K562 (cell line): Measurements from ENCODE around the gene LDLR. TPM values are rescaled to one million over a fixed set of nuclear protein-coding genes. Genes with fewer than 3 reads are reported as not detected.

Experiments used
- HNRNPH1 ChIP-seq: fragments of 200-400 bp; formaldehyde crosslinking; optimal IDR thresholded peaks from 2 replicates; pipeline ENCODE3; 2017; ENCODE audit warnings: low read depth, mild to moderate bottlenecking, low read length, moderate library complexity
- PHTF2 ChIP-seq: fragments of 250-450 bp; sonication (Bioruptor Pico); IDR thresholded peaks from 2 replicates; pipeline ENCODE4 v1.5.0; 2021; ENCODE audit warnings: mild to moderate bottlenecking
- RAD51 ChIP-seq: fragments of 450-650 bp; IDR thresholded peaks from 2 replicates; pipeline ENCODE4 v1.7.1; 2016; ENCODE audit warnings: low read depth, mild to moderate bottlenecking, borderline replicate concordance
- SAP30 ChIP-seq: fragments of 200-600 bp; sonication (generic); IDR thresholded peaks from 2 replicates; pipeline ENCODE4 v1.6.1; 2012; ENCODE audit warnings: borderline replicate concordance, low read depth, mild to moderate bottlenecking, moderate library complexity, low read length, control low read depth, inconsistent platforms; ENCODE audit not compliant: insufficient read depth, poor library complexity, severe bottlenecking
- ZNF707 ChIP-seq: fragments of 250-450 bp; sonication (Bioruptor Pico); conservative IDR thresholded peaks from 2 replicates; pipeline ENCODE4 v1.8.0; 2022; ENCODE audit warnings: inconsistent platforms, mild to moderate bottlenecking, moderate library complexity
- polyA plus RNA-seq, 8 experiments: library from polyadenylated mRNA; depleted of rRNA in 4 of 8; stranded (reverse) in 5 of 8; unstranded in 3 of 8; fragments of >200 nt; fragmentation: Nextera tagmentation in 2 of 8; fragmentation: Illumina TruSeq in 1 of 8; extraction: Ambion mirVana in 2 of 8; extraction: Trizol in 1 of 8; gene quantifications; 2 replicates each; pipeline versions ENCODE4 v1.2.1 to v1.2.3, GENCODE V29; 2011 to 2014; ENCODE audit warnings: inconsistent platforms in 1 of 8, missing spikeins in 1 of 8
- total RNA-seq, 7 experiments: library from RNA; depleted of rRNA in 6 of 7; stranded (reverse); fragments of >200 nt in 6 of 7; fragmentation: Illumina TruSeq in 2 of 7; extraction: Trizol in 2 of 7; gene quantifications; 2 replicates each; pipeline versions ENCODE4 v1.2.1 to v1.2.3, GENCODE V29; 2011 to 2021; ENCODE audit warnings: low replicate concordance in 1 of 7
- TF ChIP-seq, protein P1 (sequence below): fragments of 200-600 bp; sonication (generic); IDR thresholded peaks from one replicate; pipeline ENCODE4 v1.6.1; 2012; ENCODE audit warnings: mild to moderate bottlenecking, low read depth, low read length, inconsistent platforms
- TF ChIP-seq, protein P2 (sequence below): sonication (generic); formaldehyde crosslinking; IDR thresholded peaks from 2 replicates; pipeline ENCODE4 v1.4.0; 2020; ENCODE audit warnings: mild to moderate bottlenecking, missing genetic modification reagents
- TF ChIP-seq, protein P3 (sequence below): fragments of 250-450 bp; sonication (Bioruptor Pico); IDR thresholded peaks from 2 replicates; pipeline ENCODE4 v1.6.1; 2021; ENCODE audit warnings: mild to moderate bottlenecking
- TF ChIP-seq, protein P4 (sequence below): sonication (generic); formaldehyde crosslinking; IDR thresholded peaks from 2 replicates; pipeline ENCODE4 v1.8.0; 2022; ENCODE audit warnings: mild to moderate bottlenecking, missing genetic modification reagents, borderline replicate concordance

LDLR gene
- total and polyA plus RNA-seq, 9 of the 15 experiments (the other 6 are each of a cell fraction or from before 2014, with no cell fraction given): 19.9 to 114 (median 56.3) TPM

DNA sequence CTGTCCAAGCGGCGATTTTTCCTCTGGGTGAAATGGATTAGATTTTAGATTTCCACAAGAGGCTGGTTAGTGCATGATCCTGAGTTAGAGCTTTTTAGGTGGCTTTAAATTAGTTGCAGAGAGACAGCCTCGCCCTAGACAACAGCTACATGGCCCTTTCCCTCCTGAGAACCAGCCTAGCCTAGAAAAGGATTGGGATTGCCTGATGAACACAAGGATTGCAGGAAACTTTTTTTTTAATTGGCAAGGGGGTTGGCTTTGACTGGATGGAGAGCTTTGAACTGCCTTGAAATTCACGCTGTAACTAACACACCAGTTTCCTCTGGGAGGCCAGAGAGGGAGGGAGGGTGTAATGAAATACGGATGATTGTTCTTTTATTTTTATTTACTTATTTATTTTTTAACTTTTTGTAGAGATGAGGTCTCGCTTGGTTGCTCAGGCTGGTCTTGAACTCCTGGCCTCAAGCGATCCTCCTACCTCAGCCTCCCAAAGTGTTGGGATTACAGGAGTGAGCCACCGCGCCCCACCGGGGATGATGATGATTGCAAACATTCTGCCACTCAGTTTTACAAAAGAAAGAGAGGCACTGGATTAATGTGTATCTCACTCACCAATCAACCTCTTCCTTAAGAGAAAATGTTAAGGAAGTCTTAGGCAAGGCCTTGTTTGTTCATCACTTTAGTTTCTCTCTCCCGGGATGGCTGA, 1.9 kb downstream of the LDLR start (continued):
- TF ChIP-seq, protein P1, sequence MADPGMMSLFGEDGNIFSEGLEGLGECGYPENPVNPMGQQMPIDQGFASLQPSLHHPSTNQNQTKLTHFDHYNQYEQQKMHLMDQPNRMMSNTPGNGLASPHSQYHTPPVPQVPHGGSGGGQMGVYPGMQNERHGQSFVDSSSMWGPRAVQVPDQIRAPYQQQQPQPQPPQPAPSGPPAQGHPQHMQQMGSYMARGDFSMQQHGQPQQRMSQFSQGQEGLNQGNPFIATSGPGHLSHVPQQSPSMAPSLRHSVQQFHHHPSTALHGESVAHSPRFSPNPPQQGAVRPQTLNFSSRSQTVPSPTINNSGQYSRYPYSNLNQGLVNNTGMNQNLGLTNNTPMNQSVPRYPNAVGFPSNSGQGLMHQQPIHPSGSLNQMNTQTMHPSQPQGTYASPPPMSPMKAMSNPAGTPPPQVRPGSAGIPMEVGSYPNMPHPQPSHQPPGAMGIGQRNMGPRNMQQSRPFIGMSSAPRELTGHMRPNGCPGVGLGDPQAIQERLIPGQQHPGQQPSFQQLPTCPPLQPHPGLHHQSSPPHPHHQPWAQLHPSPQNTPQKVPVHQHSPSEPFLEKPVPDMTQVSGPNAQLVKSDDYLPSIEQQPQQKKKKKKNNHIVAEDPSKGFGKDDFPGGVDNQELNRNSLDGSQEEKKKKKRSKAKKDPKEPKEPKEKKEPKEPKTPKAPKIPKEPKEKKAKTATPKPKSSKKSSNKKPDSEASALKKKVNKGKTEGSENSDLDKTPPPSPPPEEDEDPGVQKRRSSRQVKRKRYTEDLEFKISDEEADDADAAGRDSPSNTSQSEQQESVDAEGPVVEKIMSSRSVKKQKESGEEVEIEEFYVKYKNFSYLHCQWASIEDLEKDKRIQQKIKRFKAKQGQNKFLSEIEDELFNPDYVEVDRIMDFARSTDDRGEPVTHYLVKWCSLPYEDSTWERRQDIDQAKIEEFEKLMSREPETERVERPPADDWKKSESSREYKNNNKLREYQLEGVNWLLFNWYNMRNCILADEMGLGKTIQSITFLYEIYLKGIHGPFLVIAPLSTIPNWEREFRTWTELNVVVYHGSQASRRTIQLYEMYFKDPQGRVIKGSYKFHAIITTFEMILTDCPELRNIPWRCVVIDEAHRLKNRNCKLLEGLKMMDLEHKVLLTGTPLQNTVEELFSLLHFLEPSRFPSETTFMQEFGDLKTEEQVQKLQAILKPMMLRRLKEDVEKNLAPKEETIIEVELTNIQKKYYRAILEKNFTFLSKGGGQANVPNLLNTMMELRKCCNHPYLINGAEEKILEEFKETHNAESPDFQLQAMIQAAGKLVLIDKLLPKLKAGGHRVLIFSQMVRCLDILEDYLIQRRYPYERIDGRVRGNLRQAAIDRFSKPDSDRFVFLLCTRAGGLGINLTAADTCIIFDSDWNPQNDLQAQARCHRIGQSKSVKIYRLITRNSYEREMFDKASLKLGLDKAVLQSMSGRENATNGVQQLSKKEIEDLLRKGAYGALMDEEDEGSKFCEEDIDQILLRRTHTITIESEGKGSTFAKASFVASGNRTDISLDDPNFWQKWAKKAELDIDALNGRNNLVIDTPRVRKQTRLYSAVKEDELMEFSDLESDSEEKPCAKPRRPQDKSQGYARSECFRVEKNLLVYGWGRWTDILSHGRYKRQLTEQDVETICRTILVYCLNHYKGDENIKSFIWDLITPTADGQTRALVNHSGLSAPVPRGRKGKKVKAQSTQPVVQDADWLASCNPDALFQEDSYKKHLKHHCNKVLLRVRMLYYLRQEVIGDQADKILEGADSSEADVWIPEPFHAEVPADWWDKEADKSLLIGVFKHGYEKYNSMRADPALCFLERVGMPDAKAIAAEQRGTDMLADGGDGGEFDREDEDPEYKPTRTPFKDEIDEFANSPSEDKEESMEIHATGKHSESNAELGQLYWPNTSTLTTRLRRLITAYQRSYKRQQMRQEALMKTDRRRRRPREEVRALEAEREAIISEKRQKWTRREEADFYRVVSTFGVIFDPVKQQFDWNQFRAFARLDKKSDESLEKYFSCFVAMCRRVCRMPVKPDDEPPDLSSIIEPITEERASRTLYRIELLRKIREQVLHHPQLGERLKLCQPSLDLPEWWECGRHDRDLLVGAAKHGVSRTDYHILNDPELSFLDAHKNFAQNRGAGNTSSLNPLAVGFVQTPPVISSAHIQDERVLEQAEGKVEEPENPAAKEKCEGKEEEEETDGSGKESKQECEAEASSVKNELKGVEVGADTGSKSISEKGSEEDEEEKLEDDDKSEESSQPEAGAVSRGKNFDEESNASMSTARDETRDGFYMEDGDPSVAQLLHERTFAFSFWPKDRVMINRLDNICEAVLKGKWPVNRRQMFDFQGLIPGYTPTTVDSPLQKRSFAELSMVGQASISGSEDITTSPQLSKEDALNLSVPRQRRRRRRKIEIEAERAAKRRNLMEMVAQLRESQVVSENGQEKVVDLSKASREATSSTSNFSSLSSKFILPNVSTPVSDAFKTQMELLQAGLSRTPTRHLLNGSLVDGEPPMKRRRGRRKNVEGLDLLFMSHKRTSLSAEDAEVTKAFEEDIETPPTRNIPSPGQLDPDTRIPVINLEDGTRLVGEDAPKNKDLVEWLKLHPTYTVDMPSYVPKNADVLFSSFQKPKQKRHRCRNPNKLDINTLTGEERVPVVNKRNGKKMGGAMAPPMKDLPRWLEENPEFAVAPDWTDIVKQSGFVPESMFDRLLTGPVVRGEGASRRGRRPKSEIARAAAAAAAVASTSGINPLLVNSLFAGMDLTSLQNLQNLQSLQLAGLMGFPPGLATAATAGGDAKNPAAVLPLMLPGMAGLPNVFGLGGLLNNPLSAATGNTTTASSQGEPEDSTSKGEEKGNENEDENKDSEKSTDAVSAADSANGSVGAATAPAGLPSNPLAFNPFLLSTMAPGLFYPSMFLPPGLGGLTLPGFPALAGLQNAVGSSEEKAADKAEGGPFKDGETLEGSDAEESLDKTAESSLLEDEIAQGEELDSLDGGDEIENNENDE: no peak
- no peak for TF ChIP-seq ZNF707
- TF ChIP-seq, protein P2, sequence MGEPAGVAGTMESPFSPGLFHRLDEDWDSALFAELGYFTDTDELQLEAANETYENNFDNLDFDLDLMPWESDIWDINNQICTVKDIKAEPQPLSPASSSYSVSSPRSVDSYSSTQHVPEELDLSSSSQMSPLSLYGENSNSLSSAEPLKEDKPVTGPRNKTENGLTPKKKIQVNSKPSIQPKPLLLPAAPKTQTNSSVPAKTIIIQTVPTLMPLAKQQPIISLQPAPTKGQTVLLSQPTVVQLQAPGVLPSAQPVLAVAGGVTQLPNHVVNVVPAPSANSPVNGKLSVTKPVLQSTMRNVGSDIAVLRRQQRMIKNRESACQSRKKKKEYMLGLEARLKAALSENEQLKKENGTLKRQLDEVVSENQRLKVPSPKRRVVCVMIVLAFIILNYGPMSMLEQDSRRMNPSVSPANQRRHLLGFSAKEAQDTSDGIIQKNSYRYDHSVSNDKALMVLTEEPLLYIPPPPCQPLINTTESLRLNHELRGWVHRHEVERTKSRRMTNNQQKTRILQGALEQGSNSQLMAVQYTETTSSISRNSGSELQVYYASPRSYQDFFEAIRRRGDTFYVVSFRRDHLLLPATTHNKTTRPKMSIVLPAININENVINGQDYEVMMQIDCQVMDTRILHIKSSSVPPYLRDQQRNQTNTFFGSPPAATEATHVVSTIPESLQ (CRISPR knock-in tag): no peak
- no peak for TF ChIP-seq SAP30
- no peak for TF ChIP-seq PHTF2 (CRISPR knock-in tag)
- TF ChIP-seq RAD51: no peak
- TF ChIP-seq, protein P3, sequence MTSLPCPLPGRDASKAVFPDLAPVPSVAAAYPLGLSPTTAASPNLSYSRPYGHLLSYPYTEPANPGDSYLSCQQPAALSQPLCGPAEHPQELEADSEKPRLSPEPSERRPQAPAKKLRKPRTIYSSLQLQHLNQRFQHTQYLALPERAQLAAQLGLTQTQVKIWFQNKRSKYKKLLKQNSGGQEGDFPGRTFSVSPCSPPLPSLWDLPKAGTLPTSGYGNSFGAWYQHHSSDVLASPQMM: no peak
- TF ChIP-seq, protein P4, sequence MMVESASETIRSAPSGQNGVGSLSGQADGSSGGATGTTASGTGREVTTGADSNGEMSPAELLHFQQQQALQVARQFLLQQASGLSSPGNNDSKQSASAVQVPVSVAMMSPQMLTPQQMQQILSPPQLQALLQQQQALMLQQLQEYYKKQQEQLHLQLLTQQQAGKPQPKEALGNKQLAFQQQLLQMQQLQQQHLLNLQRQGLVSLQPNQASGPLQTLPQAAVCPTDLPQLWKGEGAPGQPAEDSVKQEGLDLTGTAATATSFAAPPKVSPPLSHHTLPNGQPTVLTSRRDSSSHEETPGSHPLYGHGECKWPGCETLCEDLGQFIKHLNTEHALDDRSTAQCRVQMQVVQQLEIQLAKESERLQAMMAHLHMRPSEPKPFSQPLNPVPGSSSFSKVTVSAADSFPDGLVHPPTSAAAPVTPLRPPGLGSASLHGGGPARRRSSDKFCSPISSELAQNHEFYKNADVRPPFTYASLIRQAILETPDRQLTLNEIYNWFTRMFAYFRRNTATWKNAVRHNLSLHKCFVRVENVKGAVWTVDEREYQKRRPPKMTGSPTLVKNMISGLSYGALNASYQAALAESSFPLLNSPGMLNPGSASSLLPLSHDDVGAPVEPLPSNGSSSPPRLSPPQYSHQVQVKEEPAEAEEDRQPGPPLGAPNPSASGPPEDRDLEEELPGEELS (CRISPR knock-in tag): no peak
- no peak for TF ChIP-seq HNRNPH1
